Keratinocyte (primary cell): ENCODE results near the gene EGFLAM. TPM values are rescaled to one million over a fixed set of nuclear protein-coding genes. Genes with fewer than 3 reads are reported as not detected.

ENCODE experiments used
- DNase-seq: peaks from one replicate; pipeline ENCODE4 v3.0.0-alpha.2; 2011; ENCODE audit warnings: low read depth, missing footprints, low spot score
- FAIRE-seq: peaks from 2 replicates; lab custom pipeline; 2011; peaks lifted over from hg19 to GRCh38; lab: Jason Lieb, UNC
- H2AFZ ChIP-seq: 2 replicates; pipeline ENCODE4 v1.6.0; 2012; ENCODE audit warnings: low read length, control low read depth, inconsistent platforms; ENCODE audit not compliant: control insufficient read depth
- H3K27ac ChIP-seq: 2 replicates; pipeline ENCODE4 v1.5.1; 2011; ENCODE audit warnings: low read length; ENCODE audit not compliant: control insufficient read depth, insufficient read depth
- H3K27me3 ChIP-seq: 3 replicates; pipeline ENCODE4 v1.6.0; 2011; ENCODE audit warnings: low read length; ENCODE audit not compliant: control insufficient read depth, insufficient read depth; ENCODE audit errors: extremely low read depth
- H3K36me3 ChIP-seq, 2 experiments: 2 replicates in 1 of 2; 3 replicates in 1 of 2; pipeline ENCODE4 v1.5.1; 2011; ENCODE audit warnings: low read length in 2 of 2, mild to moderate bottlenecking in 1 of 2; ENCODE audit not compliant: control insufficient read depth in 2 of 2, insufficient read depth in 2 of 2; ENCODE audit errors: extremely low read depth in 1 of 2
- H3K4me1 ChIP-seq: 3 replicates; pipeline ENCODE4 v1.5.1; 2011; ENCODE audit warnings: low read length; ENCODE audit not compliant: control insufficient read depth, insufficient read depth; ENCODE audit errors: extremely low read depth
- H3K4me2 ChIP-seq: 3 replicates; pipeline ENCODE4 v1.6.0; 2011; ENCODE audit warnings: low read depth, low read length; ENCODE audit not compliant: control insufficient read depth, insufficient read depth; ENCODE audit errors: extremely low read depth
- H3K4me3 ChIP-seq, 3 experiments: fragments of 200-600 bp in 1 of 3; sonication (generic) in 1 of 3; 2 replicates in 2 of 3; 3 replicates in 1 of 3; pipeline ENCODE4 v1.5.1; 2011 to 2016; ENCODE audit warnings: low read length in 3 of 3, mild to moderate bottlenecking in 3 of 3, control low read depth in 2 of 3, inconsistent platforms in 1 of 3, low read depth in 1 of 3, mixed read lengths in 1 of 3, mixed run types in 1 of 3, moderate library complexity in 1 of 3; ENCODE audit not compliant: control insufficient read depth in 2 of 3, insufficient read depth in 2 of 3; ENCODE audit errors: extremely low read depth in 1 of 3
- H3K79me2 ChIP-seq: 2 replicates; pipeline ENCODE4 v1.6.0; 2012; ENCODE audit warnings: low read length; ENCODE audit not compliant: control insufficient read depth, insufficient read depth
- H3K9ac ChIP-seq: 3 replicates; pipeline ENCODE4 v1.6.0; 2011; ENCODE audit warnings: low read length; ENCODE audit not compliant: control insufficient read depth, insufficient read depth; ENCODE audit errors: extremely low read depth
- H3K9me1 ChIP-seq: 3 replicates; pipeline ENCODE4 v1.6.0; 2011; ENCODE audit warnings: low read length; ENCODE audit not compliant: control insufficient read depth, insufficient read depth; ENCODE audit errors: extremely low read depth
- H3K9me3 ChIP-seq: 2 replicates; pipeline ENCODE4 v1.5.1; 2012; ENCODE audit warnings: low read depth, low read length; ENCODE audit not compliant: control insufficient read depth
- H4K20me1 ChIP-seq: 3 replicates; pipeline ENCODE4 v1.6.0; 2011; ENCODE audit warnings: low read length; ENCODE audit not compliant: control insufficient read depth, insufficient read depth; ENCODE audit errors: extremely low read depth
- EZH2 ChIP-seq: IDR thresholded peaks from one replicate; pipeline ENCODE4 v1.6.1; 2012; ENCODE audit warnings: inconsistent platforms, mild to moderate bottlenecking, low read length, moderate library complexity
- dilution Hi-C: fragments of 300-500 bp; cut with MboI; formaldehyde crosslinking; loops from one replicate; pipeline ENCODE4 v1.7.0; 2020; ENCODE audit warnings: low sequenced_read_pairs; ENCODE audit not compliant: extremely low pct_ligation_motif_present
- polyA plus RNA-seq, 5 experiments: library from polyadenylated mRNA; depleted of rRNA in 3 of 5; stranded (reverse) in 3 of 5; stranded (forward) in 1 of 5; unstranded in 1 of 5; fragments of >200 nt; gene quantifications; 1 replicate in 1 of 5; 2 replicates in 3 of 5; 3 replicates in 1 of 5; pipeline versions ENCODE4 v1.2.1 to v1.2.3, GENCODE V29; 2011 to 2012; ENCODE audit warnings: missing spikeins in 2 of 5, low read depth in 1 of 5, low replicate concordance in 1 of 5
- TF ChIP-seq, protein P1 (sequence below), 3 experiments: IDR thresholded peaks in 1 of 3; conservative IDR thresholded peaks in 1 of 3; optimal IDR thresholded peaks in 1 of 3; 2 replicates in 2 of 3; 3 replicates in 1 of 3; pipeline versions ENCODE3 to v1.5.1; 2011; ENCODE audit warnings: low read length in 3 of 3, mild to moderate bottlenecking in 3 of 3, moderate library complexity in 2 of 3, control low read depth in 1 of 3, inconsistent platforms in 1 of 3; ENCODE audit not compliant: insufficient read depth in 2 of 3; ENCODE audit errors: extremely low read depth in 1 of 3

Gene EGFLAM
- polyA plus RNA-seq, 1 donor (not counting 4 experiments of a cell fraction or from before 2014, with no cell fraction given) = not detected

DNA sequence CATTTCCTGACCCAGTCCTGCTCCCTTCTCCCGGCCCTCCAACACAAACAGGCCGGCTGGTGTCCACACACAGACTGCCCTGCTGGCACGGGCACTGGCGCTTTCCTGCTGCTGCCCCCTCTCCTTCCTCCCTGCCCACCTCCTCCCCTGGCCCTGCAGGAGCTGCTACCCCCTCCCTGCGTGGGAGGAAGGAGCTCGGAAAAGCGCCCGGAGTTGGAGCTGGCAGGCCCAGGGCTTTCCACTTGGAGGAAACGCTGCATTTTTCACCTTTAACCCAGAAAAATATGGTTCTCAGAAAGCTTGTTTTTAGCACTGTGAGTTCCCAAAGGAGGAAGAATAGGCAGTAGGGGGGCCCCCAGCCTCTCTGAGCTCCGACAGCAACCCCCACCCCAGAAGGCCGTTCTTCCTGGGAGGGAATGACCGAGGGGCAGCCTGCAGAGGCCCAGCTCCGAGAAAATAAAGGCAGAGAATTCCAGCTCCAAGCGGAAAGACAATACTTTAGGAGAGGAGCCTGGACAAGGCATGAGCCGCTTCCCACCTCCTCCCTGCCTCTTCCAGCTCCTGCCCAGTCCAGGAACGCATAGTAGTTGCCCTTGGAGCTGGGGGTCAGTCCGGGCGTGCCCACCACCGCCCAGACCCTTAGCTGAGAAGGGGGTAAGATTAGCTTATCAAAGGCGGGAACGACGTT is 209.1 kb downstream of the EGFLAM start:
- no peak overlapping the region for H3K27ac ChIP-seq
- no peak overlapping the region for H3K4me3 ChIP-seq
- no peak overlapping the region for H2AFZ ChIP-seq
- no peak overlapping the region for H3K9ac ChIP-seq
- no peak for FAIRE-seq
- dilution Hi-C loops = no loop called here
- TF ChIP-seq, protein P1, sequence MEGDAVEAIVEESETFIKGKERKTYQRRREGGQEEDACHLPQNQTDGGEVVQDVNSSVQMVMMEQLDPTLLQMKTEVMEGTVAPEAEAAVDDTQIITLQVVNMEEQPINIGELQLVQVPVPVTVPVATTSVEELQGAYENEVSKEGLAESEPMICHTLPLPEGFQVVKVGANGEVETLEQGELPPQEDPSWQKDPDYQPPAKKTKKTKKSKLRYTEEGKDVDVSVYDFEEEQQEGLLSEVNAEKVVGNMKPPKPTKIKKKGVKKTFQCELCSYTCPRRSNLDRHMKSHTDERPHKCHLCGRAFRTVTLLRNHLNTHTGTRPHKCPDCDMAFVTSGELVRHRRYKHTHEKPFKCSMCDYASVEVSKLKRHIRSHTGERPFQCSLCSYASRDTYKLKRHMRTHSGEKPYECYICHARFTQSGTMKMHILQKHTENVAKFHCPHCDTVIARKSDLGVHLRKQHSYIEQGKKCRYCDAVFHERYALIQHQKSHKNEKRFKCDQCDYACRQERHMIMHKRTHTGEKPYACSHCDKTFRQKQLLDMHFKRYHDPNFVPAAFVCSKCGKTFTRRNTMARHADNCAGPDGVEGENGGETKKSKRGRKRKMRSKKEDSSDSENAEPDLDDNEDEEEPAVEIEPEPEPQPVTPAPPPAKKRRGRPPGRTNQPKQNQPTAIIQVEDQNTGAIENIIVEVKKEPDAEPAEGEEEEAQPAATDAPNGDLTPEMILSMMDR (optimal IDR thresholded peaks at IDR 0.05 in 1 of 3, IDR thresholded peaks at IDR 0.05 in 1 of 3, conservative IDR thresholded peaks at IDR 0.05 in 1 of 3; ENCODE audit: extremely low read depth in 1 of 3, insufficient read depth in 2 of 3, low read length in 3 of 3) = no peak
- TF ChIP-seq EZH2 = no peak
- no peaks in the 10 kb centered on the region for H3K9me1 ChIP-seq
- no peaks in the 10 kb centered on the region for H3K9me3 ChIP-seq
- no peak overlapping the region for H3K4me2 ChIP-seq
- no peaks in the 10 kb centered on the region for H3K36me3 ChIP-seq
- no peaks in the 10 kb centered on the region for H3K27me3 ChIP-seq
- H3K4me1 ChIP-seq = peaks cover 30% of the 10 kb centered on the region
- DNase-seq = no peak
- no peaks in the 10 kb centered on the region for H4K20me1 ChIP-seq
- no peaks in the 10 kb centered on the region for H3K79me2 ChIP-seq

DNA sequence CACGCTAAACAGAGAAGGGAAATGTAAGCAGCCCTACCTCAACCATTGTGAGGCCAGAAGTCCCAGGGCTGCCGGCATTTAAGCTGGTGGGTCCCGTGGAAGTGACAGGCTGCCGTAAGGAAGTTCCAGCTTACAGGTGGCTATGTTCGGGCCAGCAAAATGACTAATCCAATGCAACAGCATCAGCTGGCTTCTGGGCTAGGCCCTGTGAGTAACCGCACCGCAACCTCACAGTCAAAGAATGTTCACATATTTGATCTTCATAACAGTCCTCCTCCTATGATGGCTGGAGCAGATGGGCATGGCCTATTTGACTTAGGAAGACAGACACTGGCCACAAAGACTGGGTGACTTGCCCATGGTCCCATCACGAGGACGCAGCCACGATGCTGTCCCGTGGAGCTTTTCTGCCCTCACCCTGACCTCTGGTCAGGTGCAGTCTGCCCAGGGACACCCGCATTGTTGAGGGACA is 209.9 kb downstream of the EGFLAM start:
- no peak overlapping the region for H3K4me2 ChIP-seq
- FAIRE-seq (peak; percentile 13), DNase-seq (peak; percentile 53)
- H4K20me1 ChIP-seq = no peaks in the 10 kb centered on the region
- no peaks in the 10 kb centered on the region for H3K36me3 ChIP-seq
- no peak for TF ChIP-seq EZH2
- dilution Hi-C loops = no loop called here
- H2AFZ ChIP-seq = no peak overlapping the region
- no peaks in the 10 kb centered on the region for H3K27me3 ChIP-seq
- no peak overlapping the region for H3K9ac ChIP-seq
- H3K4me1 ChIP-seq = peaks cover 25% of the 10 kb centered on the region
- H3K9me1 ChIP-seq = no peaks in the 10 kb centered on the region
- H3K79me2 ChIP-seq = no peaks in the 10 kb centered on the region
- H3K27ac ChIP-seq = no peak overlapping the region
- no peaks in the 10 kb centered on the region for H3K9me3 ChIP-seq
- no peak overlapping the region for H3K4me3 ChIP-seq
